HEK293T (cell line): ENCODE measurements around the gene PNPLA8.
A peak's percentile ranks its signal among the peaks of the same experiment; 100 is the strongest.

Source experiments
- CTCF ChIA-PET: fragments of 350-600 bp; formaldehyde crosslinking; extraction: SDS; loops from one replicate; lab custom pipeline; 2021; ENCODE audit warnings: antibody characterized with exemption, inconsistent platforms; lab: Yijun Ruan, JAX
- POLR2A ChIA-PET: fragments of 350-600 bp; formaldehyde crosslinking; extraction: SDS; loops from one replicate; lab custom pipeline; 2020; ENCODE audit warnings: antibody characterized with exemption, inconsistent platforms; lab: Yijun Ruan, JAX
- DNase-seq: peaks from one replicate; pipeline ENCODE4 v3.0.0; 2012; ENCODE audit warnings: mixed read lengths; ENCODE audit errors: extremely low spot score
- ARNT ChIP-seq: fragments of 450-650 bp; IDR thresholded peaks from 2 replicates; pipeline ENCODE4 v1.6.1; 2017; ENCODE audit warnings: mild to moderate bottlenecking
- BHLHE40 ChIP-seq: fragments of 450-650 bp; IDR thresholded peaks from 2 replicates; pipeline ENCODE4 v1.6.1; 2016; ENCODE audit warnings: mild to moderate bottlenecking, moderate library complexity, borderline replicate concordance
- CTBP1 ChIP-seq: fragments of 450-650 bp; IDR thresholded peaks from 2 replicates; pipeline ENCODE4 v1.6.1; 2016; ENCODE audit warnings: borderline replicate concordance
- ELF4 ChIP-seq: fragments of 450-650 bp; IDR thresholded peaks from 2 replicates; pipeline ENCODE4 v1.6.1; 2017; ENCODE audit warnings: antibody characterized with exemption
- FOXA1 ChIP-seq: fragments of 450-650 bp; IDR thresholded peaks from 2 replicates; pipeline ENCODE4 v1.6.1; 2016; ENCODE audit warnings: mild to moderate bottlenecking
- FOXK2 ChIP-seq: fragments of 450-650 bp; IDR thresholded peaks from 2 replicates; pipeline ENCODE4 v1.6.1; 2016; ENCODE audit warnings: mild to moderate bottlenecking
- FOXM1 ChIP-seq: fragments of 450-650 bp; IDR thresholded peaks from 2 replicates; pipeline ENCODE4 v1.6.1; 2017; ENCODE audit warnings: mild to moderate bottlenecking, borderline replicate concordance
- HDGF ChIP-seq: fragments of 450-650 bp; IDR thresholded peaks from 2 replicates; pipeline ENCODE4 v1.6.1; 2017; ENCODE audit warnings: antibody characterized with exemption, borderline replicate concordance
- L3MBTL2 ChIP-seq: fragments of 450-650 bp; conservative IDR thresholded peaks from 2 replicates; pipeline ENCODE4 v1.6.1; 2016; ENCODE audit warnings: mild to moderate bottlenecking
- LEF1 ChIP-seq: fragments of 450-650 bp; IDR thresholded peaks from 2 replicates; pipeline ENCODE4 v1.6.1; 2017; ENCODE audit warnings: mild to moderate bottlenecking, borderline replicate concordance
- NFRKB ChIP-seq: fragments of 450-650 bp; IDR thresholded peaks from 2 replicates; pipeline ENCODE4 v1.6.1; 2016; ENCODE audit warnings: mild to moderate bottlenecking, moderate library complexity
- PKNOX1 ChIP-seq: fragments of 450-650 bp; IDR thresholded peaks from 2 replicates; pipeline ENCODE4 v1.6.1; 2016
- SP1 ChIP-seq: fragments of 450-650 bp; IDR thresholded peaks from 2 replicates; pipeline ENCODE4 v1.6.1; 2017
- SUZ12 ChIP-seq: fragments of 450-650 bp; IDR thresholded peaks from 2 replicates; pipeline ENCODE4 v1.6.1; 2016; ENCODE audit warnings: mild to moderate bottlenecking
- TARDBP ChIP-seq: fragments of 450-650 bp; IDR thresholded peaks from 2 replicates; pipeline ENCODE4 v1.6.1; 2016
- ZNF384 ChIP-seq: fragments of 450-650 bp; IDR thresholded peaks from 2 replicates; pipeline ENCODE4 v1.6.1; 2016

Gene PNPLA8

GRCh38 chr7:108569381-108570145 lies 43.6 kb upstream of the PNPLA8 start, which contains the start of the genes DNAJB9 and THAP5:
DNAJB9 (plus strand) TSS chr7:108569874; CDS start chr7:108571727, 1,853 bp downstream.
THAP5 (minus strand) TSS chr7:108569706; CDS start chr7:108569569, 137 bp downstream.
- TF ChIP-seq SP1 (no peak), CTBP1 (no peak), FOXK2 (peak; percentile 95), HDGF (no peak), FOXM1 (no peak), ELF4 (peak; percentile 96), TARDBP (no peak), SUZ12 (no peak), NFRKB (no peak), ZNF384 (no peak), ARNT (no peak), LEF1 (no peak), PKNOX1 (no peak), BHLHE40 (no peak), FOXA1 (no peak), L3MBTL2 (peak; percentile 98)
- peak; percentile 94 for DNase-seq
- ChIA-PET CTCF (no interaction called here), POLR2A (interaction anchor here (0.8 to 2.1 kb wide), 7 partner anchors 8 to 76 kb away, joined by 3 to 29 read pairs (median 4); partner anchors contain the start of gene PNPLA8)

GRCh38 chr7:108568801-108569380 lies 43.0 kb upstream of the PNPLA8 start:
- ChIA-PET CTCF (no interaction called here), POLR2A (interaction anchor here (2.1 kb wide), 1 partner anchor 43 kb away, joined by 29 read pairs; the partner anchor contains the start of gene PNPLA8)
- no peak for TF ChIP-seq BHLHE40
- TF ChIP-seq LEF1, result no peak
- no peak for TF ChIP-seq PKNOX1
- no peak for TF ChIP-seq FOXM1
- TF ChIP-seq ELF4, result no peak
- no peak for TF ChIP-seq ZNF384
- no peak for TF ChIP-seq FOXA1
- no peak for DNase-seq

GRCh38 chr7:108565987-108566386 lies 40.1 kb upstream of the PNPLA8 start:
- ChIA-PET POLR2A (no interaction called here), CTCF (no interaction called here)
- no peak for TF ChIP-seq CTBP1
- DNase-seq, result no peak

GRCh38 chr7:108561047-108561619 lies 35.2 kb upstream of the PNPLA8 start:
- POLR2A ChIA-PET, result interaction anchor here (0.7 to 1.9 kb wide), 3 partner anchors 9 to 1941 kb away, joined by 3 to 11 read pairs (median 5); partner anchors contain the start of genes DNAJB9, PNPLA8 and THAP5
- CTCF ChIA-PET, result no interaction called here
- TF ChIP-seq FOXK2 (no peak), SP1 (no peak), CTBP1 (no peak), FOXA1 (no peak), ELF4 (no peak), L3MBTL2 (no peak), PKNOX1 (no peak), ZNF384 (no peak), ARNT (no peak), TARDBP (no peak), SUZ12 (no peak), LEF1 (no peak)
- no peak for DNase-seq

- DNase-seq, result no peak
- CTCF ChIA-PET, result interaction anchor here (0.6 kb wide), 1 partner anchor 90 kb away, joined by 11 read pairs; no protein-coding TSS in a partner anchor
- POLR2A ChIA-PET, result no interaction called here
- TF ChIP-seq FOXM1, result no peak
- TF ChIP-seq CTBP1, result no peak
- no peak for TF ChIP-seq TARDBP
- no peak for TF ChIP-seq HDGF
- no peak for TF ChIP-seq BHLHE40
- TF ChIP-seq FOXA1, result no peak
- no peak for TF ChIP-seq FOXK2
- no peak for TF ChIP-seq NFRKB
- TF ChIP-seq ZNF384, result no peak
- no peak for TF ChIP-seq SP1
- no peak for TF ChIP-seq ELF4
- no peak for TF ChIP-seq L3MBTL2
- no peak for TF ChIP-seq SUZ12
- no peak for TF ChIP-seq ARNT
- TF ChIP-seq PKNOX1, result no peak
- no peak for TF ChIP-seq LEF1
These were observed 33.3 kb upstream of the PNPLA8 start for GRCh38 chr7:108559253-108559652.
